Upper lobe of right lung (tissue), 1 donor: ENCODE results near the gene CTH. TPM values are rescaled to one million over a fixed set of nuclear protein-coding genes. Genes with fewer than 3 reads are reported as not detected.
A peak's percentile ranks its signal among the peaks of the same experiment; 100 is the strongest.
"Not testable (repeated sequence)": the region's sequence is repeated elsewhere in the genome, so short reads cannot be mapped to it uniquely, and the experiment has no call there.

Source experiments
- ATAC-seq: fragments of 200-7000 bp; cut with Tn5 transposase; one replicate; pipeline ENCODE4 v1.9.1; 2020; ENCODE audit warnings: mild to moderate bottlenecking, moderate library complexity
- DNase-seq: peaks from one replicate; pipeline ENCODE4 v3.0.0-alpha.2; 2020
- H3K27ac ChIP-seq: fragments of 200-600 bp; one replicate; pipeline ENCODE4 v1.8.0; 2022
- H3K27me3 ChIP-seq: fragments of 200-600 bp; one replicate; pipeline ENCODE4 v1.8.0; 2022; ENCODE audit warnings: mild to moderate bottlenecking
- H3K36me3 ChIP-seq: fragments of 200-600 bp; one replicate; pipeline ENCODE4 v1.8.0; 2022
- H3K4me1 ChIP-seq: fragments of 200-600 bp; one replicate; pipeline ENCODE4 v1.8.0; 2022
- H3K4me3 ChIP-seq: fragments of 200-600 bp; one replicate; pipeline ENCODE4 v1.8.0; 2022; ENCODE audit warnings: mild to moderate bottlenecking
- H3K9me3 ChIP-seq: fragments of 200-600 bp; one replicate; pipeline ENCODE4 v1.8.0; 2022
- CTCF ChIP-seq: fragments of 200-600 bp; IDR thresholded peaks from one replicate; pipeline ENCODE4 v1.8.0; 2022; ENCODE audit warnings: antibody characterized with exemption
- intact Hi-C: fragments of 100-400 bp; cut with DNase I; formaldehyde crosslinking; loops from one replicate; pipeline ENCODE4 v1.11.0; 2022
- total RNA-seq: library from RNA; stranded (reverse); fragmentation: NEBNext Ultra II Directional; extraction: Animal tissue kit (Norgen Biotek cat#: 25700); gene quantifications from one replicate; pipeline ENCODE4 v1.2.1, GENCODE V29; 2021
- donor health status: DM: no; HTN: yes; CAD: no; lungs with severe emphysema.

CTH gene
- total RNA-seq, 1 donor from 2014 or later = 3.6 TPM

- intact Hi-C loops = no loop called here
- no peaks in the 10 kb centered on the region for H3K9me3 ChIP-seq
- no peaks in the 10 kb centered on the region for H3K27me3 ChIP-seq
- TF ChIP-seq CTCF = no peak
- no peak for DNase-seq
- ATAC-seq = peak; percentile 8
- no peaks in the 10 kb centered on the region for H3K36me3 ChIP-seq
- peaks cover 10% of the 10 kb centered on the region for H3K4me1 ChIP-seq
- peak overlapping the region; percentile 66 for H3K4me3 ChIP-seq
- H3K27ac ChIP-seq = peak overlapping the region; percentile 90
These were observed 334 bp downstream of the CTH start for GRCh38 chr1:70411360-70411844.

DNA sequence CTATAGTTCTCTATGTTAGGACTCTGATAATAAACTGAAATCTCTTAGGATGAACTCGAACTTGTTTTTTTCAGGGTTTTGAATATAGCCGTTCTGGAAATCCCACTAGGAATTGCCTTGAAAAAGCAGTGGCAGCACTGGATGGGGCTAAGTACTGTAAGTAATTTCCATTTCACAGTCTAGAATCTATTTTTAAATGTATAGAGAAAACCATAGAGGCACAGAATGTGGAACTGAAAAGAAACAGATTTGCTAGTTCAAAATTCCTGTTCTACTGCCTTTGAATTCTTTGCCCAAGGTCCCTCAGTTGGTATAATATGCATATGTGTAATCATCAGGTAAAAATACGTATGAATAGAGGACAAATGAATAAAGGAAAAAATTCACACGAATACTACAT is 4.8 kb downstream of the CTH start:
- Histone ChIP-seq H3K4me1 (peaks cover 5% of the 10 kb centered on the region), H3K36me3 (no peaks in the 10 kb centered on the region), H3K27ac (no peak overlapping the region), H3K9me3 (no peaks in the 10 kb centered on the region), H3K27me3 (no peaks in the 10 kb centered on the region), H3K4me3 (no peak overlapping the region)
- intact Hi-C loops = no loop called here
- no peak for TF ChIP-seq CTCF
- DNase-seq (no peak), ATAC-seq (no peak)

- H3K36me3 ChIP-seq, intact Hi-C loops, H3K27me3 ChIP-seq, H3K9me3 ChIP-seq, ATAC-seq, H3K27ac ChIP-seq, H3K4me3 ChIP-seq, H3K4me1 ChIP-seq, DNase-seq: not testable (repeated sequence)
These were observed 8.1 kb downstream of the CTH start for GRCh38 chr1:70418973-70419734.

GRCh38 chr1:70420320-70420719 is 9.3 kb downstream of the CTH start:
- H3K4me3 ChIP-seq = no peak overlapping the region
- intact Hi-C loops = no loop called here
- H3K9me3 ChIP-seq = no peaks in the 10 kb centered on the region
- ATAC-seq (no peak), DNase-seq (no peak)
- no peak for TF ChIP-seq CTCF
- no peaks in the 10 kb centered on the region for H3K4me1 ChIP-seq
- H3K27ac ChIP-seq = no peak overlapping the region
- peaks cover 2% of the 10 kb centered on the region for H3K36me3 ChIP-seq
- no peaks in the 10 kb centered on the region for H3K27me3 ChIP-seq

DNA sequence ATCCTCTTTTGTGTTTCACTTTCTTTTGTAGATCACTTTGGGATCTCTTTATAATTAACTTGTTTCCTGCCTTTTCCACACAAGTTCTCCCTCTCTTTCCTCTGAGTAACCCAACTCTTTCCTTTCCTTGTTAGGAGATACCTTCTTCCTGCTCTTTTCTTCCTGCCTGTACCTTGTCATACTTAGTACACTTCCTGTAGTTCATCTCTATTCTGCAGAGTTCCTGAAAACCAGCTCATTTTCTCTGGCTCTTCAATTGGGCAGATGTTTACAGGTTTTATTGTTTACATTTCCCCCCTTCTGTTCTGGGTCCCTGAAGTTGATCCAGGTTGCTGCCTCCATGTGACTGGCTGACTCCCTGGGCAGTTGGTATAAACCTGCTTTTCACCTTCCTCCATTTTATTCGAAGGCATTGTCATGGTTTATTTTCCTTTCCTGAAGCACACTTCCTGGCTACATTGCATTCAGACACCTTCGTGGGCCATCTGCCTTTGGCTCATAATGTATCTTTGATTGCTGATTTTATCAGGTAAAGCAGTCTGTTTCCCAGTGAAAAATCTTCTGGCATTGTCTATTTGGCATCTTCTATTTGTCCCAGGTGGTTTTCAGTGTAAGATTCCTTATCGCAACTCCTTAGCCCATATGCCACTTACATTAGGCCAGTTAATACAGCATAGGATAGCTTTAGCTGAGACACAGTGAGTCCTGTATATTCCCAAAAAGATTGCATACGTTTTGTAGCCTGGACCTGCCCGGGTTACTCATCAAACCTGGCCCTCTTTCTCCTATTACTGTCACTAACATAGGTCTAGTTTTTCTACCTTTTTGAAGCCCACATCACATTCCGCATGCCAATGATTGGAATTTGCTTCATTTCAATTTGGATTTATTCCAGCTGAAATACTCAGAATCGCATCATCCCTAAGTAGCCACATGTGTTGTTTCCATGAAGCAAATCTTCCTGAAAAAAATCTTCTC is 15.4 kb downstream of the CTH start:
- Histone ChIP-seq H3K36me3 (peaks cover 12% of the 10 kb centered on the region), H3K27me3 (no peaks in the 10 kb centered on the region), H3K4me1 (no peaks in the 10 kb centered on the region), H3K4me3 (no peak overlapping the region), H3K9me3 (no peaks in the 10 kb centered on the region), H3K27ac (no peak overlapping the region)
- no peak for ATAC-seq
- DNase-seq = no peak
- TF ChIP-seq CTCF = no peak
- intact Hi-C loops = no loop called here

- Histone ChIP-seq H3K4me1 (no peaks in the 10 kb centered on the region), H3K36me3 (peaks cover 13% of the 10 kb centered on the region), H3K4me3 (no peak overlapping the region), H3K27ac (no peak overlapping the region), H3K9me3 (no peaks in the 10 kb centered on the region), H3K27me3 (no peaks in the 10 kb centered on the region)
- ATAC-seq (no peak), DNase-seq (no peak)
- no peak for TF ChIP-seq CTCF
- intact Hi-C loops = no loop called here
These were observed 16.9 kb downstream of the CTH start for GRCh38 chr1:70427976-70428375.
